Activated CD4-positive, CD25-positive, alpha-beta regulatory T cell treated with anti-CD3 and anti-CD28 coated beads, Interleukin-2, amount 50 U/mL, for 16 hours (primary cell): ENCODE results near the gene COMTD1.
A peak's percentile ranks its signal among the peaks of the same experiment; 100 is the strongest.
"Not testable (repeated sequence)": the region's sequence is repeated elsewhere in the genome, so short reads cannot be mapped to it uniquely, and the experiment has no call there.

Experiments used
- DNase-seq: peaks from one replicate; pipeline ENCODE4 v3.0.0-alpha.2; 2020; ENCODE audit warnings: low read depth, low spot score

Gene COMTD1

GRCh38 chr10:75223507-75223906 lies 12.2 kb downstream of the COMTD1 start:
- no peak for DNase-seq

GRCh38 chr10:75221492-75221891 lies 14.3 kb downstream of the COMTD1 start:
- DNase-seq, result not testable (repeated sequence)

GRCh38 chr10:75220274-75220673 lies 15.5 kb downstream of the COMTD1 start:
- DNase-seq, result no peak

DNA sequence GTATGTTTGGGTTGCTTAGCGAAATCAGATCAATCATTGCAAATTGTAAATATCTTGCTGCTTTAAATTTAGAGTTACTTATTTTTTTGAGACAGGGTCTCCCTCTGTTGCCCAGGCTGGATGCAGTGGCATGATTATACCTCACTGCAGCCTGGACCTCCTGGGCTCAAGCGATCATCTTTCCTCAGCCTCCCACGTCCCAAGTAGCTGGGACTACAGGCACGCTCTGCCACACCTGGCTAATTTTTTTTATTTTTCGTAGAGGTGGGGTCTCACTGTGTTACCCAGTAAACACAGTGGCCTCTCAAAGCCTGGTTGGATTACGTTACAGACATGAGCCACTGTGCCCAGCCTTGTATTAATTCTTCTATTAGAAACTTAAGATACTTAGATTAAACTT lies 23.4 kb downstream of the COMTD1 start:
- DNase-seq, result no peak

- no peak for DNase-seq
Observed at GRCh38 chr10:75211007-75211691, 24.6 kb downstream of the COMTD1 start.

DNA sequence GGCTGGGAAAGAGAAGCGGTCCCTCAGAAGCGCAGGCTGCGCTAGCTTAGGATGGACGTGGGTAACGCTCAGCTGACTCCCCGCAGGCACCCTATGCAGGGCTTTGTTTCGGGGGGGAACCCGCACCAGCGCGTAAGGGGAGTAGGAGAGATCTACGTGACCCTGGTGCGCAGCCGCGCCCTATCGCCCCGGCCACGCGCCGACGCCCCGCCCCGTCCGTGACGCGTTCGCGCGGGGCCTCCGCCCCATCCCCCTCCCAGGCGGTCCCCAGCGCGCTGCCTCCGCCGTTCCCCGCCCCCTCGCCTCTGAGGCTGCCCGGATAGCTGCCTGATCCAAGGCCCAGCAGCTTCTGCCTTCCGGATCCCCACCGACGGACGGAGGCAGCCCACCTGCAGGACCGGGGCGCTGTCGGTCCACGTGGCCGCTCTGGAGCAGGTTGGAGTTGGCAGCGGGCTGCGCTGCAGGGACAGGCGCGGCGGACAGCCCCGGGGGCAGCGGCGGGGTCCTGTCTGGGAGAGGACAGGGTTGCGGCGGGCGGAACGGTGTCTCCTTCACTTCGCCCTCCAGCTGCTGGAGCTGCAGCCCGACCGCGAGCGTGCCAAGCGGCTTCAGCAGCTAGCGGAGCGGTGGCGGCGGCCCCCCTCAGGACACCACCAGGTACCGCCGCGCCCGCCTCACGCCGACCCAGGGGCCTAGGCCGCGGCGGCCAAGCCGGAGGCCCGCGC lies 25.3 kb downstream of the COMTD1 start, which contains the start of gene VDAC2:
Gene VDAC2 (plus strand): TSS at position 515 of the 725 bp plus-strand sequence. CDS start 363 bp downstream, outside the sequence.
- DNase-seq, result peak; percentile 85

DNA sequence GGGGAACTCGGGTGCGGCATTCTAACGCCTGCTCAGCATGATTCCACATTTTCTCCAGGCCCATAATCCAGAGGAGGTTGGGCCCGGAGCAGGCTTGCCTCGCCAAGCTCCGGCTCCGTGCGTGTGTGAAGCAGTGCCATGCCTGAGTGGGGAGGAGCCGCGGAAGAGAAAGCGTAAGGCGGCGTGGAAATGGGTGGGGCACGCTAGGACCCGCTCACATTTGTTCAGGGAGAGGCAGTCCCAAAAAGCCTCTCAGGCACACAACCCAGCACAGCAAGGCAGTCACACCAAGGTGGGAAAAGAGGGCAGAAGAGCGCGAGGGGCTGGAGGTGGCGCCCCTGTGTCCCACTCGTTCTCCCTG lies 25.9 kb downstream of the COMTD1 start:
- peak; percentile 40 for DNase-seq

DNA sequence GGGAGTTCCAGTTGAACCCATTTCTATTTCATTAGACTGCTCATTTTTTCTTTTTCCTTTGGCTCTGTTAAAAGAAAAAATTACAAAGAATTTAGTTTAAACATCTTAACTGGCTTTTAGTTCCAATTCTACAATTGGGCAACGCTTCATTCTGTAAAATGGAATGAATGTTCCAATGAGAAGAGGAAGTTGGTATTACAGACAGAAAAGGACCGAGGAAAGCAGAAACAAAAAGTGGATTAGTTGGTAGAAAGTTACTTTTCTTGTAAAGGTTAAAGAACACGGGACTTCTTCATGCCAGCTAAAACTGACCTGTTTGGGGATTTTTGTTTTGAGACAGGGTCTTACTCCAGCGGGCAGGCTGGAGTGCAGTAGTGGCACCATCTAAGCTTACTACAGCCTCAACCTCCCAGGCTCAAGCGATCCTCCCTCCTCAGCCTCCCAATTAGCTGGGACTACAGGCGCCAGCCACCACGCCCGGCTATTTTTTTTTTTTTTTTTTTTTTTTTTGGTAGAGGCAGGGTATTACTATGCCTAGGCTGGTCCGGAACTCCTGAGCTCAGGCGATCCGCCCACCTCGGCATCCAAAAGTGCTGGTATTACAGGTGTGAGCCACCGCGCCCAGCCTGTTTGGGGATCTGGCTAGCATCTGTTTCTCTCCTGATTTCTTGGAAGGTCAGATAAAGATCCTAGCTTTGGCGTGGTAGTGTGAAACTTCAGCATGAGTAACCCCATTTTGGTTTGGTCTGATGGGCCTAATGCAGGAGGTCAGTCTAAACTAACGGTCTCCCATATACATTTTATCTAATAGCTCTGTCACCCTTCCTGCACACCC lies 26.5 kb downstream of the COMTD1 start:
- DNase-seq, result no peak

GRCh38 chr10:75208181-75208580 lies 27.6 kb downstream of the COMTD1 start:
- DNase-seq, result no peak

DNA sequence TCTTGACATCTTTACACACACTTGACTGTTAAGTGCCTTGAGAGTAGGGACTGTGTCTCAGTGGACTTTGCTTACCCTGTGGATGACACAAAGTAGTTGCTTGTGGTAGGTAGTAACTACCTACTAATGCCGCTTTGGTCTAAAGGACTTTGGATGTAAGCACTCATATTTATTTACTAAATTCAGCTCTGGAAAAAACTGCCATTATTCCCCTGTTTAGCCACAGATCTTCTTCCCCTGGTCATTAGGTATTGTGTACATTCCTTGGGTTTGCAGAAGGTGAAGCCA lies 28.0 kb downstream of the COMTD1 start:
- DNase-seq, result no peak

- DNase-seq, result no peak
Observed at GRCh38 chr10:75207079-75207856, 28.5 kb downstream of the COMTD1 start.

- DNase-seq, result not testable (repeated sequence)
Observed at GRCh38 chr10:75206638-75207037, 29.1 kb downstream of the COMTD1 start.

- DNase-seq, result no peak
Observed at GRCh38 chr10:75205908-75206307, 29.8 kb downstream of the COMTD1 start.

DNA sequence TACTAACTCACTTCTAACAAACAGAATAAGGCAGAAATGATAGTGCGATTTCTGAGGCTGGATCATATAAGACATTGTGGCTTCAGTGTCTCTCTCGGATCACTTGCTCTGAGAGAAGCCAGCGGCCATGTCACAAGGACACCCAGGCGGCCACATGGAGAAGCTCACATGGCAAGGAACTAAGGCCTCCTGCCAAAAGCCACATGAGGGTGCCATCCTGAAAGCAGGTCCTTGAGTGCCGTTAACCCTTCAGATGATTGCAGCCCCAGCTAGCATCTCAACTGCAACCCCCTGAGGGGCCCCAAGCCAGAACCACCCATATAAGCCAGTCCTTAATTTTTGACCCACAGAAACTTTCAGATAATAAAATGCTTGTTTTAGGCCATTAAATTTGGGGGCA lies 32.0 kb downstream of the COMTD1 start:
- no peak for DNase-seq

- DNase-seq, result not testable (repeated sequence)
Observed at GRCh38 chr10:75203046-75203620, 32.6 kb downstream of the COMTD1 start.

DNA sequence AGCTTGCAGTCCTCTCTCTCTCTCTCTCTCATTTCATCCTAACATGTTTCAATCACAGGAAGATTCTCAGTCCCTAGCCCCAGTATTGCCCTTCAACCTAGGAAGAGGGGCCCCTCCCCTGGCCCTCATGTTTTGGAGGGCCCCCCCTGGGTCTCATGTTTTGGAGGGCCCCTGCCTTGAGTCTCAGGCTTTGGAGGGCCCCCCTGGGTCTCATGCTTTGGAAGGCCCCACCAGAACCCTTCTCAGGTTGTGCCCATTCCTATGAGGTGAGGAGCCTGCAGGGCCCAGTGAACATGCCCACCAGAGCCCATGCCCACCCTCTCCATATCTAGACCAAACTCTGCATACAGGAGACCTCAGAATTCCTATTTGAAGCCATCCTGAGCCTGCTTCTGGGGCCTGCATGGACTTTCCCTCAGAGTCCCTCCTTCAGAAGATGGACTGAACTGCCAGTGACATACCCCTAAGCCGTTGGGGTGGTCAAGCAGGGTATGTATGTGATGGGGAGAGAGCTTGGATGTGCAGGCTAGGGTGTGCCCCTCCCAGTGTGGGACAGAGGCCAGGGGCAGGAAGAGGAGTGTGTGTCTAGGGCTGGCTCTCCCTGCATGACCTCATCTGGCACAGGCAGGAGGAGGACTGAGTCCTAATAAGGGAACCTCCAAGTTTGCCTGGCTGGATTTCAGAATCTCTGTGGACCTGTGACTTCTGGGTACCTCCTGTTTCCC lies 33.3 kb downstream of the COMTD1 start:
- no peak for DNase-seq

DNA sequence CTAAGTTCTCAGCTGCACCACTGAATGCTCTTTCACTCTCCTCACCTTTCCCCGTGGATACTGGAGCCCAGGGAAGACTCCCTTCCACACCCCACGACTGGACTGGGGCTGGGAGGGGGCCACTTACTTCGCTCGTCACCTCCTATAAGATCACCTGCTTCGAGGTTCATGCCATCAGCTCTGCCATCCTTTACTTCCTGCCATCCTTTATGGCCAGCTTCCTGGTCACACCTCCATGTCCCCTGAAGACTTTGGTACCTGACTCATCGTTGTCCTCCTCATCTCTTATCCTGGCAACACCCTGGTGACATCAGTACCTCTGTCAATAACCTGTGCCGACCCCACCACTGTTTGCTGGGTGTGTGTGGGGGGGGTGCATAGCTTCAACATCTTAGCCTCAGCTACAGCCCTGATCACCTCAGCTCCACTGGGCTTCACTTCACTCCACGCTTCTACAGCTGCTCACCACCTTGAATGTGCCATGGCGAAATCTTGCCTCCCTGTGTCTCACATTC lies 33.9 kb downstream of the COMTD1 start:
- no peak for DNase-seq

DNA sequence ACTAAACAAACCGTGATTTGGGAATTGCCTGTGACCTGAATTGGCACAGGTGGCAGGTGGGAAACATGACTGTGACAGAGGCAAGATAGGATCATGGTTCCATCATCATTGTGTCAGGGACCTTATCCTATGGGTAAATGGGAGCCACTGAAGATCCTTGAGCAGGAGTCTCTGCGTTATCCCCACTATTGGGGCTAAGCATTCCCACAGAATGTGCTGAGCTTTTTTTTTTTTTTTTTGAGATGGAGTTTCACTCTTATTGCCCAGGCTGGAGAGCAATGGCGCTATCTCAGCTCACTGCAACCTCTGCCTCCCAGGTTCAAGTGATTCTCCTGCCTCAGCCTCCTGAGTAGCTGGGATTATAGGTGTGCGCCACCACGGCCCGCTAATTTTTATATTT lies 35.8 kb downstream of the COMTD1 start:
- not testable (repeated sequence) for DNase-seq

- no peak for DNase-seq
Observed at GRCh38 chr10:75197906-75198305, 37.9 kb downstream of the COMTD1 start.

- no peak for DNase-seq
Observed at GRCh38 chr10:75197066-75197465, 38.7 kb downstream of the COMTD1 start.
